Body of pancreas (tissue), 4 donors: Measurements from ENCODE around the gene RAB5IF. TPM values are rescaled to one million over a fixed set of nuclear protein-coding genes. Genes with fewer than 3 reads are reported as not detected.

Experiments used
- ATAC-seq: fragments of 150-250 bp; one replicate; pipeline ENCODE4 v1.9.1; 2016
- DNase-seq, 4 donors: peaks; one replicate each; pipeline ENCODE4 v3.0.0-alpha.2; 2019
- H3K27ac ChIP-seq, 4 donors: fragments of 200-600 bp; sonication (generic); 1 replicate in 3 of 4; 2 replicates in 1 of 4; pipeline versions ENCODE4 v1.5.1 to v1.6.1; 2016 to 2019; ENCODE audit warnings: mild to moderate bottlenecking in 1 of 4, mixed read lengths in 1 of 4, moderate library complexity in 1 of 4
- H3K27me3 ChIP-seq, 2 donors: fragments of 200-600 bp; sonication (generic); one replicate each; pipeline ENCODE4 v1.6.0; 2016; ENCODE audit warnings: mild to moderate bottlenecking in 1 of 2
- H3K36me3 ChIP-seq, 2 donors: fragments of 200-600 bp; sonication (generic); replicated peaks in 1 of 2; 2 replicates each; pipeline ENCODE4 v1.5.1; 2016; ENCODE audit warnings: low read depth in 2 of 2; ENCODE audit not compliant: insufficient read depth in 1 of 2
- H3K4me1 ChIP-seq: fragments of 200-600 bp; sonication (generic); one replicate; pipeline ENCODE4 v1.6.0; 2016
- H3K4me3 ChIP-seq, 2 donors: fragments of 200-600 bp; sonication (generic); 1 replicate in 1 of 2; 2 replicates in 1 of 2; pipeline ENCODE4 v1.5.1; 2016 to 2019
- H3K9me3 ChIP-seq, 3 donors: fragments of 200-600 bp; sonication (generic); 1 replicate in 2 of 3; 2 replicates in 1 of 3; pipeline ENCODE4 v1.5.1; 2016
- CTCF ChIP-seq, 7 experiments: fragments of 450-650 bp in 4 of 7; fragments of 200-600 bp in 3 of 7; sonication (generic) in 3 of 7; IDR thresholded peaks; one replicate each; pipeline ENCODE4 v1.5.1; 2016 to 2019; ENCODE audit warnings: antibody characterized with exemption in 7 of 7
- POLR2A ChIP-seq, 3 donors: fragments of 450-650 bp; IDR thresholded peaks; one replicate each; pipeline ENCODE4 v1.6.1; 2016; ENCODE audit warnings: antibody characterized with exemption in 3 of 3, mild to moderate bottlenecking in 2 of 3
- WGBS, 2 donors: methylation state at CpG; one replicate each; pipeline ENCODE4 v1.1.5; 2017; 5-methylcytosine and 5-hydroxymethylcytosine counted together
- intact Hi-C: fragments of 100-400 bp; cut with DNase I; formaldehyde crosslinking; loops from one replicate; pipeline ENCODE4 v1.15.1; 2023
- total RNA-seq, 2 donors: library from RNA; depleted of rRNA; stranded (reverse); fragments of >200 nt; gene quantifications; one replicate each; pipeline ENCODE4 v1.1.0, GENCODE V29; 2016

RAB5IF gene
- total RNA-seq, 2 donors from 2014 or later: 27.0 to 42.0 TPM

DNA sequence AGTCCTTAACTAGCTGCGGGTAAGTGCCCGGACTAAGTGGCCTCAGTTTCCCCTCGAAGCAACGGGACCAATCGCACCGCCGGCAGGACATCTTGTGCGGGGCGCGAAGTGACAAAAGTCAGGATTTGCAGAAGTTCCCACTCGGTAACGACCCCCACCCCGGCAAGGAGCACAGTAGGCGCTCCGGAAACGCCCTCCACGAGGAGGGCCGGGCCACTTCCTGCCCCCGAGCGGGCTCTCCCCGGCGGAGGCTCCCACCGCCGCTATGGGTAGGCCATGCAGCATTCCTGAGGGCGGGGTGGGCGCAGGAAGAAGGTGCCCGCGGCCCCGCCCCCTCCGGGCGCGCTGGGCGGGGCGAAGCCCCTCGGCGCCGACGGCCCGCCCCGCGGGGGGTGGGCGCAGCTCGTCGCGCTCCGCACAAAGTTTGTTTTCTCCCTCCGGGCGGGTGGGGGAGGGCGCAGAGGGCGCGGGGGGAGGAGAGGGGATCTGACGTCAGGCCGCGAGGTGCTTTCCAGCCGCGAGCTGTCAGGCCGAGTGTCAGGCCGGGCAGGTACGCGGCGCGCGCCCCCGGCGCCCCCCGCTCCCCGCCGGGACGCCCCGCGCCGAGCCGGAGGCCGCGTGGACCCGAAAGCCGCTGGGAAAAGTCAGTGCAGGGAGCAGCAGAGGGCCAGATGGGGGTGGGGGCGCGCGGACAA is 32.3 kb upstream of the RAB5IF start, which contains the start of gene TGIF2:
Gene TGIF2 (plus strand): TSS at position 495 of the 695 bp plus-strand sequence. CDS start 5,178 bp downstream, outside the sequence.
- no peaks in the 10 kb centered on the region for H3K27me3 ChIP-seq
- H3K4me1 ChIP-seq: peaks cover 33% of the 10 kb centered on the region
- intact Hi-C loops: no loop called here
- H3K9me3 ChIP-seq: no peaks in the 10 kb centered on the region
- peak within 1 kb of the TSS; percentile 87 to 98 (median 96) for H3K27ac ChIP-seq
- TF ChIP-seq POLR2A (IDR thresholded peaks at IDR 0.05): peak; percentile 66 to 75 (median 71)
- TF ChIP-seq CTCF (IDR thresholded peaks at IDR 0.05): no peak
- ATAC-seq (peak; percentile 80), DNase-seq (peak; percentile 83 to 89 (median 86))
- H3K4me3 ChIP-seq: peak within 1 kb of the TSS; percentile 78 to 86
- WGBS, 2 donors: 1 to 4% methylated on average over 19 to 55 of the region's 80 CpGs
- H3K36me3 ChIP-seq: no peaks in the 10 kb centered on the region

GRCh38 chr20:36573798-36574365 is 31.7 kb upstream of the RAB5IF start:
- Histone ChIP-seq H3K4me3 (peak overlapping the region; percentile 78 to 86), H3K27ac (peak overlapping the region; percentile 87 to 98 (median 96)), H3K27me3 (no peaks in the 10 kb centered on the region), H3K4me1 (peaks cover 33% of the 10 kb centered on the region), H3K36me3 (no peaks in the 10 kb centered on the region), H3K9me3 (no peaks in the 10 kb centered on the region)
- 0 to 1% methylated on average over 2 to 44 of the region's 53 CpGs for WGBS, 2 donors
- TF ChIP-seq POLR2A (IDR thresholded peaks at IDR 0.05) (no peak), CTCF (IDR thresholded peaks at IDR 0.05) (no peak)
- ATAC-seq (peak; percentile 10), DNase-seq (peak; percentile 23 to 44 (median 33))
- intact Hi-C loops: no loop called here

DNA sequence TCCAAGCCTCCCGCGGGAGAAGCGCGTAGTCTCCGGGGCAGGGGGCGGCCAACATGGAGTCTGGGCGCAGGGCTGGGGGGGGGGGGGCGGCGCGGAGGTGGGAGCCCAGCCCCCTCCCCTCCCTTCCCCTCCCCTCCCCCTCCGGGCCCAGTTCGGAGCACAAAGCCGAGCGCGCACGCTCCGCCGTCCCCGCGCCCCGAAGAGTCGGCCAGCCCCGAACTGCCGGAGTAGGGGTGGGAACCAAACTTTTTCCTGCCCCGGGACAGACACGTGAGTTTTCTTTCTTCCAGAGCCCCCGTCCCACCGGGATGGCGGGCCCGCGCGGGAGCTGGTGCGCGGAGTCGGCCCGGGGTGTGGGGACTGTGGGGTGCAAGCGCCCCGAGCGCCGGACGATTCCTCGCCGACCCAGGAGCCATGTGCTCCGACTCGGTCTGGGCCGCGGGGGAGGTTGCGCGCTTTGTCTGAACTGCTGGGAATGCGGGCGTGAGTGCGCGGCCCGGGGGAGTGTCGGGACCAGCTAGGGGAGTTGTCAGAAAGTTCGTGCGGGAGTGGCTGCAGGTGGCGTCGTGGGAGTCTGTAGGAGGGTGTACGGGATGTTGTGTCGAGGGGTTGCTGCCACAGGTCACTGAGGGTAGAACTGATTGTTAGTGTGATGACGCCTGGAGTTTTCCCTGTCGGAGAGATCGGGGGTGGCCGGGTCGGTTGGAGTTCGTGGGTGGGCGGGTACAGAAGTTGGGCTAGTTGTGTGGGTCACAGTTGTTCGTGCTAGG is 31.0 kb upstream of the RAB5IF start:
- peaks cover 2 to 3% of the 10 kb centered on the region in 2 donors for H3K36me3 ChIP-seq
- peak; percentile 45 for ATAC-seq
- 0 to 2% methylated on average over 18 to 58 of the region's 69 CpGs for WGBS, 2 donors
- H3K27ac ChIP-seq: peak overlapping the region; percentile 87 to 98 (median 96)
- peak overlapping the region; percentile 78 to 86 for H3K4me3 ChIP-seq
- TF ChIP-seq POLR2A (IDR thresholded peaks at IDR 0.05): peak; percentile 63 to 85 (median 84)
- peak in 2 of 7 experiments; percentile 1 to 19 for TF ChIP-seq CTCF (IDR thresholded peaks at IDR 0.05)
- H3K9me3 ChIP-seq: no peaks in the 10 kb centered on the region
- peaks cover 33% of the 10 kb centered on the region for H3K4me1 ChIP-seq
- no peaks in the 10 kb centered on the region for H3K27me3 ChIP-seq
- intact Hi-C loops: no loop called here
- DNase-seq: peak; percentile 64 to 74 (median 71)

DNA sequence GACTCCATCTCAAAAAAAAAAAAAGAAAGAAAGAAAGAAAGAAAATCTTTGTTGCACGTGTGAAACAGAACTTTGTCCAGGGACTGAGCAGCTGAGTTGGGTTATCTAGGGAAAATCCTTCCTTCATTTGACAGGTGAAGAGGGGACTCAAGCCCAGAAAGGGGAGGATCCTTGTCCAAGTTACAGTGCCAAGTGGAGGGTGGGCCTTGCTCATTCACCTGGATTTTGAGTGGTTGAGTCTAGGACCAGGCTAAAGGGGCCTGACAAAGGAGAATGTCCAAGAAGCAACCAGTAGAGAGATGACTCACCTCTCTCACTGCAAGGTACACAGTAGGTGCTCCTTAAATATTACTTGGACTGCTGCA is 29.5 kb upstream of the RAB5IF start:
- Histone ChIP-seq H3K4me3 (no peak overlapping the region), H3K9me3 (no peaks in the 10 kb centered on the region), H3K27ac (peak overlapping the region in 3 of 4 donors; percentile 94 to 98 (median 98)), H3K36me3 (peaks cover 11 to 12% of the 10 kb centered on the region in 2 donors), H3K27me3 (no peaks in the 10 kb centered on the region), H3K4me1 (peaks cover 33% of the 10 kb centered on the region)
- ATAC-seq (no peak), DNase-seq (no peak)
- WGBS, 2 donors: 25 to 38% methylated on average over 1 of the region's 1 CpG
- TF ChIP-seq CTCF (IDR thresholded peaks at IDR 0.05) (no peak), POLR2A (IDR thresholded peaks at IDR 0.05) (no peak)
- intact Hi-C loops: no loop called here
